Measurements from ENCODE around the gene PCAT6.

GRCh38 chr1:202825748-202826147 lies 15.0 kb downstream of the PCAT6 start:
- TF ChIP-seq EZH2 (IDR thresholded peaks at IDR 0.05), result no peak
- no peak for TF ChIP-seq POLR2AphosphoS5 (IDR thresholded peaks at IDR 0.05; ENCODE audit: borderline replicate concordance, low read depth, low read length)
